DOHH2 (cell line): ENCODE measurements around the gene SLC7A4.

ENCODE experiments used
- CTCF ChIP-seq: fragments of 200-600 bp; sonication (generic); IDR thresholded peaks from one replicate; pipeline ENCODE4 v1.5.1; 2014; ENCODE audit warnings: antibody characterized with exemption, mild to moderate bottlenecking, low read depth, low read length; ENCODE audit not compliant: poor library complexity, severe bottlenecking
- EZH2phosphoT487 ChIP-seq: fragments of 200-600 bp; sonication (generic); IDR thresholded peaks from 2 replicates; pipeline ENCODE4 v1.6.1; 2017; ENCODE audit warnings: borderline replicate concordance, mild to moderate bottlenecking, antibody characterized with exemption, low read length, moderate library complexity, mixed read lengths

GRCh38 chr22:21045585-21046294 lies 13.4 kb upstream of the SLC7A4 start, which contains the start of gene LRRC74B:
- TF ChIP-seq CTCF (no peak), EZH2phosphoT487 (no peak)
